Stomach (tissue), 4 donors: ENCODE results near the gene NAA20.

Source experiments
- EP300 ChIP-seq: sonication (generic); formaldehyde crosslinking; IDR thresholded peaks from one replicate; pipeline ENCODE4 v1.6.1; 2017; ENCODE audit warnings: antibody characterized with exemption
- POLR2A ChIP-seq, 4 donors: fragments of 450-650 bp; IDR thresholded peaks; one replicate each; pipeline ENCODE4 v1.6.1; 2016; ENCODE audit warnings: antibody characterized with exemption in 4 of 4, control low read depth in 2 of 4, mild to moderate bottlenecking in 1 of 4, moderate library complexity in 1 of 4

GRCh38 chr20:20034486-20034885 lies 17.3 kb downstream of the NAA20 start:
- TF ChIP-seq POLR2A (IDR thresholded peaks at IDR 0.05) (no peak), EP300 (no peak)
